NCI-H1092 (cell line): ENCODE data around the gene HDAC3.

Experiments used
- DNase-seq: peaks from one replicate; lab custom pipeline; 2025; lab: John Stamatoyannopoulos, UW

HDAC3 gene

DNA sequence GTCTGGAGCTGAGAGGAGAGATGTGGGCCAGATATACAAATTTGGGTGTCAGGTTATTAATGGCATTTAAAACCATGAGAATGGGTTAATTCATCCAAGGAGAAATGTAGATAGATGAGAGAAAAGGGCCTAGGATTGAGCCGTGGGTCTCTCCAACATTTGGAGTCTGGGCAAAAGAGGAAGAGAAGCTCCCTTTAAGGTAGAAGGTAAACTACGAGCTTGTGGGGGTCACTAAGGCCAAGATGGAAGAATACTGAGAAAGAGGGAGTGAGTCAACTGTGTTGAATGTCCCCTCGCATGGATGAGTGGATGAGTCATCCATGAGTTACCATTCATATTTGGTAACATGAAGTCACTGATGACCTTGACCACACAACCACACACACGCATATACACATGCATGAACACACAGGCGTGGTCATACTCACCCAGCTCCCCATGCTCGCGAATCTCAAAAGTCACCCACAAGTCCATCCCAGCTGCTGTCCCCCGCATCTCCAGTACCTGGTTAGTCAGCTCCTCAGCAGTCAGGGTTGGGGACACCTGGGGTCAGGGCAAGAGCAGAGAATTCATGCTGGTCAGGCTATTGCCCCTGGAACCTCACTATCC is 21.4 kb upstream of the HDAC3 start:
- no peak for DNase-seq

DNA sequence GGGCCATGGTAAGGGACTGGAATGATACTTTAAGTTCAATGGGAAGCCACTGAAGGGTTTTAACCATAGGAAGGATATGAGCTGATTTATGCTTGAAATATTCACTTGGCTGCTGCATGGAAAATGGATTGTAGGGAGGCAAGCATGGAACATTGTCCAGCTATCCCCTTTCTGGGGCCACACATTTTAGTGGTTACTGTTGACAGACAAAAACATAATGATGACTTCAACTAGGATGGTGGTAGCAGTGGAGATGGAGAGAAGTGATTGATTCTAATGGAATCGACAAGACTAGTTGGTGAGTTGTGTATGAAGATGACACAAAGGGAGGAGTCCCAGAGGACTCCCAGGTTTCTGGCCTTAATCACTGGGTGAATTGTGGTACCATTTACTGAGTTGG is 20.8 kb upstream of the HDAC3 start:
- DNase-seq, result no peak

DNA sequence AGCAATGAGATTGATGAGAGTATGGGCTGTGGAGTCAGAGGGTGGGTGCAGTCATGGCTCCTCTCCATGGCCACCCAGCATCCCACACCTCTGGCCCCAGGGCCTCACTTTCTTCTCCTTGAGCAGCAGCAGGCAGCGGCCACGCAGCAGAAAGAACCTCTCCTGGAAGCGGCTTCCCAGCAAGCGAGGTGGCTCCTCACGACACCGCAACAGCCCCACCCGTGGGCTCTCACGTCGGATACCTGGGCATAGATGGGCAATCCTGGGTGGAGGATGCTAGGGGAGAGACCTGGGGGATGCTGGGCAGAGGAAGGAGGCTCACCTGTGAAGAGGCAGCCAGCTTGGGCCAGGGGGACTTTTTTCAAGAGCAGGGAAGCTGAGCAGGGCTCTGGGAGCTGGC is 19.7 kb upstream of the HDAC3 start:
- DNase-seq, result no peak

DNA sequence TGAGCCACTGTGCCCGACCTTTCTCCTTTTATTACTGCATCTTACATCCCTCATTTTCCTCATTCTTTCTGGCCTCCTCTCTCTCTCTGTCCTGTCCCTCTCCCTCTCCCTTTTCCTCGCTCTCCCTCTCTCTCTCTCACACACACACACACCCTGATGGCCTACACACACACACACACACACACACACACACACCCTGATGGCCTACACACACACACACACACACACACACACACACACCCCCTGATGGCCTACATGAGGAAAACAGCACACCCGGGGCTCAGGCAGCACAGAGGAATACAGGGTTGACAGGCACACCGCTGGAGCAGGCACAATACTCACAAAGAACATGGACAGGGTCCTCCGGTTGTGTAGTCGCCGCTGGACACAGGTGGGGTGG is 18.4 kb upstream of the HDAC3 start:
- no peak for DNase-seq

DNA sequence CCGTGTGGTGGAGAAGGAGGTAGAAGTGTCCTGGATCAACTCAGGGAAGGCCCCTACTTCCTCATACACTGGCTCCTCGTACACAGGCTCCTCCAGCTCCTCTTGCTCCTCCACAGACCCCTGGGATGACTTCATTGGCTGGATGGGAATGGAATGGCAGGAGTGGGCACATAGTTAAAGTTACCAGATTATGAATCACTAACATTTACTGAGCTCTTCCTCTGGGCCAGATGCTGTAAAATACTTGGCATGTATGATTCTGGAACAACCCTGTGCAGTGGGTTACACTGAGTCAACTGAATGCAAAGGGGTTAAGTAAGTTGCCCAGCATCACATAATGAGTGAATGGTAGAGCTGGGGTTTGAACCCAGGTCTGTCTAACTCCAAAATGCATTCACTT is 17.6 kb upstream of the HDAC3 start:
- DNase-seq, result no peak

DNA sequence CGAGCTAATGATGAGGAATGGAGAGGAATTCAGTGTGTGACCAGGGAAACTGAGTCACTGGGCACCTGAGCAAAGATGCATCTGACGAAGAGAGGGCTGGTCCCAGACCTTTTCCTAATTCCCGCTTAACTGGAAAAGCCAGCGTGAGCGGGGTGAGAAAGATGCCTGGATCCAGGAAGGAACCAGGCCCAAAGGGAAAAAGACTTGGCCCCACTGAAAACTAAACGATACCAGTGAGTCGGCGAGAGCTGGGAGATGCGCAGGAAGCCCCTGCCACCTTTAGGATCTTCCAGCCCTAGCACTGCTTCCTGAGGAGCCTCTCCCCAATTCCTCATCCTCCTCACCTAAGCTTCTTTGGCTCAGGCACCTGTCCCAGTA is 15.1 kb upstream of the HDAC3 start:
- no peak for DNase-seq

DNA sequence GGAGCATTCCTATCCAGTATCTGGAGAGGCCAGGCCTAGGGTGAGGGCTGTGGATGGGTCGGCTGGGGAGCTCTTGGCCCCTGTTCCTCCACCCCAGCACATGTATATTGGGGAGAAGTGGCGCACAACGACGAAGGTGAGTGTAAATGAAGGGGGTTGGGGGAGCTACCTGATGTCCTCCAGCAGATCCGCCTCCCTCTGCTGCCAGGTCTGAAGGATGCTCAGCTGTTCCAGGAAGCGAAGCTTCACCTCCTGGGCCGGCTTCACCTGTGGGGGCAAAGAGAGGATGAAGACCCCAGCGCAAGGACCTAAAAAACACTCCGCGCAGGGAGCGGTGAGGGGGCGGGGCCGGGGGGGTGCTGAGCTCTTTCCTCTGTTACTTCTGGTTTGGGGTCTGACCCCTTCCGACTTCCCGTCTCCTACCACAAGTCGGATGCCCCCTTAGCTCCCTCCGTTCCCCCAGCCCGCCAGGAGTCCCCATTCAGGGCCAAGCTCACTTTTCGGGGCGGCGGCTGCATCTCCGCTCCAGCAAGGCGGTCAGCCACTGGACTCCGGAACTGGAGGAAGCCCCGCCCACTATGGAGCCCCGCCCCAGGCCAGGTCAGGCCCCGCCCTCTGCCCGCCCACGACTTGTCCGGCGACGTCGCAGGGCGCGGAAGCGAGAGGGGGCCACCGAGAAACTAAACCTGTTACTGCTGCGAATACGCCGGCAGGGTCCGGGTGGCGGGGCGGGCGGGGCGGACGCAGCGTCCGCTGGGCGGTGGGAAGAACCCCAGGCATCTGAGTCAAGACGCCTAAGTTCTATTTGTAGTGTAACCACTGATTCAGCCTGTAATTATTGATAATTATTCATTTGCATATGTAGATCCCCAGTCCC is 14.4 kb upstream of the HDAC3 start, which contains the start of gene FCHSD1:
FCHSD1 (minus strand) TSS at position 568 of the 877 bp plus-strand sequence; CDS start at position 518, 50 bp downstream.
- DNase-seq, result no peak

DNA sequence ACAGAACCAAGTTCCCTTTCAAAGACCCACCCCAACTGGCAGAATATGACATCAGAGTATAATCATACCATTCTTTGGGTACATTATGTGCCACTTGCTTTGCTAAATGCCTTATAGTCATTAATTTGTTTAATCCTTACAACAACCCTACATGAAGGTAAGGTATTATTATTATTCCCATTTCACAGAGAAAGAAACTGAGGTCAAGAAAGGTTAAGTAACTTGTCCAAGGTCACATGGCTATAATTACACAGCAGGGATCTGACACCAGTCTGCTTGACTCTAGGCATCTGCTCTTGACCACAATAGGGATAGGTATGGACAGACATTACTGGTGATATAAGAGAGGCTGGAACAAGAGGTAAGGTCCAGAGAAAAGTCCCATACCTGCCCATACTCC is 13.3 kb upstream of the HDAC3 start:
- DNase-seq, result no peak

DNA sequence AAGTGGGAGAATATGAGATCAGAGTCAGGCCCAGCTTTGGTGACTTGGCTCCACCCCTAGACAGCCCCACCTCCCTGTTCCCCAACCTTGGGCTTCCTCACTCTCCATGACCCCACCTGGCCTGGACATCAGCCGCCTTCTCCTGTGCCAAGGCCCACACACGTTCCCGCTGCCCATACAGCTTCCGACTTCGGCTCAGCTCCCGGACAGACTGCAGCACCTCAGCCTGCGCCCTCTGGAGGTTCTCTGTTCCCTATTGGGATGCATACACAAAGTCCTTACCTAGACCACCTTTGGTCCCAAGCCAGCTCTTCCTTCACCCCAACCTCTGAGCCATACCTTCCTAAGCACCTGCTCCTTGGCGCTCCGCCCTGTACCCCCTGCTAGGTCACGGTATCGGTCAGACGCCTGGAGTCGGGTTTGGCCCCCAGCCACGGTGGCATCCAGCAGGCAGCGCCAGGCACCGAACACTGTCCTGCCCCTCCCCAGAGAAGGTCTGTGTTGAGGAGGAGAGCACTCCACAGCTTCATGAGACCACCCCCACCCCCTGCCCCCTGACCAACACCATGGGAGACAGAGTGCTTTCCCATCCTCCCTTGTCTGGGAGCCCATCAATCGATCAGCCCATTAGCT is 12.5 kb upstream of the HDAC3 start:
- no peak for DNase-seq

DNA sequence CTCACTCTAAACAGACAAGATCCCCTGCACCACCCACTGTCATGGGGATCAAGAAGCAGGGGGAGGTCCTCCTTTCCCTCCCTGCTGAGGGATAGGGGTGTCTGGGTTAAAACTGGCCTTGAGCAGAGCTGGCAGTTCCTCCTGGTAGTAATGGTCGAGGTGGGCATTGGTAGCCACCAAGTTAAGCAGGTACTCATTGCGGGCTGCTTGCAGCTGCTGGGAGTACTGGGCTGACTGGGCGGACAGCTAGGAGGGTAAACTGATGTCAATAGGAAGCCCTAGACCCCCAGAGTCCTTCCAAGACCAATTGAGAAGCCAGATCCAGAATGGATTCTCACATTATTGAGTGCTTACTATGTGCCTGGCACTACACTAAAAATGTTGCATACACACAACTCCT is 11.2 kb upstream of the HDAC3 start:
- DNase-seq, result no peak

DNA sequence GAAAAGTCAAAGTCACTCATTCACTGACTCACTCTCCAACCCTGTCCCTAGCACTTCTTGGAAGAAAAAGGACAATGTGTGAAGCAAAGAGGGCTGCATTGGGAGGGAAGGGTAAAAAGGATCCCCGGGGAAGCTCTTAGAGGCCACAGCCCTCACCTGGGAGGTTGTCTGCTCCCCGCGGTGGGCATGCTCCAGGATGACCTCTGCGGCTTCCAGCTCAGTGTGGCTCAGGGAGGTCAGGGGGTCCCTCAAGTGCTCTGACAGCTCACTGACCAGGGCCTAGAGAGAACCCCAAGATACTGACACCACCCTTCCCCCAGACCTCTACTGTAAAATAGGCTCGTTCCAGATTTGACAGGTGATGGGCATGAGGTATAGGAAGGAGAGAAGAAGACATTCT is 10.6 kb upstream of the HDAC3 start:
- no peak for DNase-seq

DNA sequence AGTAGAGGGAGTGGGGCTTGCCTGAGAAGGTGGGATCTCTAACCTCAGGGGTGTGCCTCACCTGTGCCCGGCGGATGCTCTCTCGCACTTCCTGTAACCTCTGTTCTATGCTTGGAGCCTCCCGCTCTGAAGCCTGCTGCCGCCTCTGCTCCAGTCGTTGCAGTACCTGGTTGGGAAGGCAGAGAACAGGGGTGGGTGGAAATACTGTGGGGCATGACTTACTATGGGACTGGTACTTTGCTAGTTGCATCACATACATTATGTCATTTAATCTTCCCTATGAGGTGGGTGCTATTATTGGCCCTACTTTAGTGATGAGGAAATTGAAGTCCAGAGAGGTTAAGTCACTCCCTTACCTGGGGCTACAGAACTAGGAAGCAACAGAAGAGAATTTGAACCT is 9.4 kb upstream of the HDAC3 start:
- DNase-seq, result no peak

DNA sequence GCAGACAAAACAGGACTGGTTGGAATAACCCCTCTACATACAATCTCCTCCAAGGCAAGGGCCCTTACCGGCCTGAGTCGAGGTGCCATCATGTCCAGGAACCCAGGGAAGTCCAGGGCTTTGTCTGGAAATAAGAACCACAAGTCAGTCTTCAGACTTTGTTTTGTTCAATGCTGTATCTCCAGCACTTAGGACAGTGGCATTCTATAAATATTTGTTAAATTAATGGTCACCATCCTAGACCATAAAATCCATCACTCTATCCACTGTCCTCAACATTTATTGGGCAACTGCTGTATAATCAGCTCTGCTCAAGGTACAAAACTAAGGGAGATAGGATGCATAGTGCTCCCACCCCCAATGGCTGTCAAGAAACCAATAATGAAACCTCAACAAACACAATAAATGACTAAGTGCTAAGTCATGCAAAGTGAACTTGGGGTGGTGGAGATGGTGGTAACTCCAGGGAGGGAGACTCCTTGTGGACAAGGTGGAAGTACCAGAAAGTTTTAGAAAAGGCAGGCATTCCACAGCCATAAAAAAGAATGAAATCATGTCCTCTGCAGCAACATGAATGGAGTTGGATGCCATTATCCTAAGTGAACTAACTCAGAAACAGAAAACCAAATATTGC is 5.1 kb upstream of the HDAC3 start:
- no peak for DNase-seq

DNA sequence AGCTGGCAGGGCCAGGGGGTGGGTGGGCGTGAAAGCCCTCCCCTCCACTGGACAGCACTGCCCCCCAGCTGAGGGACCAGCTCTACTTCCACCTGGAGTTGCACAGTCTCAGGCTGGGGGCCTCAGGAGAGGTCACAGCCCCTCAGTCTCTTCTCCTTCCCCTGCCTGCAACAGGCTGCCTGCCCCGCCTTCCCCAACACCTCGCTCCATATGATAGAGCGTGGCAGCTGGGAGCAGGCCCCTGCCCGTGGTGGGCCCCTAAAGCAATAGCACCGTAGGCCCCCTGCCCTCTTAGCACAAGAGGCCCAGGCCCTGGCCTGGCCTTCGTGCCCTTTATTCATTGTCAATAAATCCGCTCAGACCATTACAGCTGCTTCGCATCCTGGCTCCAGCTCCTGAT is 4.0 kb upstream of the HDAC3 start:
- no peak for DNase-seq

DNA sequence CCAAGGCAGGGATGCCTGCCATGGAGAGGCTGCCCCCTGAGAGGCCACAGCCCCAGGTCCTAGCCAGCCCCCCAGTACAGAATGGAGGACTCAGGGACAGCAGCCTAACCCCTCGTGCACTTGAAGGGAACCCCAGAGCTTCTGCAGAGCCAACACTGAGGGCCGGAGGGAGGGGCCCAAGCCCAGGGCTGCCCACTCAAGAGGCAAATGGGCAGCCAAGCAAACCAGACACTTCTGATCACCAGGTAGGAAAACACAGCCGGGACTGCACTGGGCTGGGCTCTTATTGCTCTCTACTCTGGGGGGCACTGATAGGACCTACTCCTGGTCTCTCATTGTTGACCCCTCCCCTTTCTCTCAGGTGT is 3.4 kb upstream of the HDAC3 start:
- DNase-seq, result no peak

DNA sequence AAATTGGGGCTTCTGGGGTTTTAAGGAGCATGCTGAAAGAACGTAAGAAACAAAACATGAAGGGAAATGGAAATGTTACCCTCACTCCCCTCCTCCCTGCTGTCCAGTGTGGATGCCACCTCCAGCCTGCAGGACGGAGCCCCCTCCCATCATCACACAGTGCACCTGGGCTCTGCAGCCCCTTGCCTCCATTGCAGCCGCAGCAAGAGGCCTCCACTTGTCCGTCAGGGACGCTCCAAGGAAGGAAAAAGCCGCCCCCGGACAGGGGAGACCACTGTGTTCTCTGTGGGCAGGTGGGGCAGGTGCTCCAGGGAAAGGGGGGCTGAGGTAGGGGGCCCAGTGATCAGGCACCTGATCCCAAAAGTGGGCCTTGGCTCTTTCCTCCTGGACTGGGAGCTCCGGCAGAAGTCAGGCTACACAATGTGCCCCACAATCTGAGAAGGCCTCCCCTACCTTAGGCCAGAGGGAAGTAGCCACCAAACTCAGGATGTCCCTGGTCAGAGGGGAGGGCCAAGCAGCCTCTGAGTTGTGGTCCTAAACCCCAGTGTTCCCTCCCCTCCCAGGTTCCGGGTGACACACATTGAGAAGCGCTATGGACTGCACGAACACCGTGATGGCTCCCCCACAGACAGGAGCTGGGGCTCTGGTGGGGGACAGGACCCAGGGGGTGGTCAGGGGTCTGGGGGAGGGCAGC is 2.9 kb upstream of the HDAC3 start:
- no peak for DNase-seq

DNA sequence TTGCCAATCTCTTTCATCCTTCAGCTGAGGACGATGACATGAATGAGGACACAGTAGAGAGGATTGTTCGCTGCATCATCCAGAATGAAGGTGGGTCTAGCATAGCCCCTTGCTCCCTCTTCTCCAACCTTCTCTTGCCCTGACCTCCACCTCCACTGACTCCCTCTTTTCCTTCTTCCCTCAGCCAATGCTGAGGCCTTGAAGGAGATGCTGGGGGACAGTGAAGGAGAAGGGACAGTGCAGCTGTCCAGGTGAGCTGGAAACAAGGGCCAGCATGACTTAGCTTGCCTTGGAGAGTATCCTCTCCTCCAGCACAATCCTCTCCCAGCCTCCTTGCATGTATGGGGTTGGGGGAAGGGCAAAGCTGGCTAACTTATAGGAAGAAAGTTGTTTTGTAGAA is 2.1 kb upstream of the HDAC3 start:
- DNase-seq, result no peak

DNA sequence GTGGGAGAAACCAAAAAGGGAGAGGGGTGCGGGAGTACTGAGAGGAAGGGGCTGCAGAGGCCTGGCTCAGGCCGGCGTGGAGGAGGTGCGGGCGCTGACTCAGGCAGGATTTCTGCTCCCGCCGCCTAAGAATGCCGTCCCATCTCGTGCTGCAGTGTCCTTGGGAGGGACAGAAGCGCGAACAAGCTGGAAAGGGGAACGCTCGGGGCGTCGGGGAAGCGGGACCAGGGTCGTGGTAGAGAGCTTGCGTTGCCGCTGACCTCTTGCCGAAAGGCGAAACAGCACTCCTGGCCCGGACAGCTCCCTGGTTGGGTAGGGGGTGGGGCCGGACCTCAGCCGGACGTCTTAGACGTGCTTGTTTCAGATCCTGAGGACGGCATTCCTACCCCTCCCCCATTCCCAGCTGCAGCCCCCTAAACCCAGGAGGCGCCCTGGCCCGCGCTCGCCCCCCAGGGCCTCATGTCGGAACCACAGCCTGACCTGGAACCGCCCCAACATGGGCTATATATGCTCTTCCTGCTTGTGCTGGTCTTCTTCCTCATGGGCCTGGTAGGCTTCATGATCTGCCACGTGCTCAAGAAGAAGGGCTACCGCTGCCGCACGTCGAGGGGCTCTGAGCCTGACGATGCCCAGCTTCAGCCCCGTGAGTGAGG is 1.2 kb upstream of the HDAC3 start:
- DNase-seq, result no peak

DNA sequence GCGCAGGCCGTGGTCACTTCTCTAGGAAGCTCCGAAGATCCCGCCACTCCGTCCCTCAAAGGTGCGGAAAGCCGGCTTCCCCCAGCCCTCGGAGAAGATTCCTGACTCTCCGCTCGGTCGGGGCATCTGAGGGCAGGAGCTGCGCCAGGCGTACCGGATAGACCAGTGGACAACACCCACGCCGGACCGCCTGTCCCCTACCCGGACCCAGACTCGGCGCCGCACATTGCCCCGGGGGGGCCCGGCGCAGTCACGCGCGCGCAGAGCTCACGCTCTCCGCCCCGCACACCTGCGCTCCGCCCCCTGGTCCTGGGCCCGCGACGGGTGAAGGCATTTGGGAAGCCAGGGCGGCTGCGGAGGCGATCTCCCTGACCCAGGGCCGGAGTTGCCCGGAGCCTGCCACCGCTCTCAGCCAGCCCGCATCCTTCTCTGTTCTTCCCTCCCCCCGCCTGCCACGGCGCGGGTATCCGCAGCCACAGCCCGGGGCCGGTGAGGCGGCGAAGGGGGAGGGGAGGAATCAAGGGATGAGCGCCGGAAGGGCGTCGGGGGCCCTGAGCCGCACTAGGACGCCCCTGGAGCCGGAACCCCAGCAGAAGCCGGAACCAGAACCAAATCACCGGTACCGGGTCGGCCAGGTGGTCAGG is 596 bp upstream of the HDAC3 start:
- no peak for DNase-seq

DNA sequence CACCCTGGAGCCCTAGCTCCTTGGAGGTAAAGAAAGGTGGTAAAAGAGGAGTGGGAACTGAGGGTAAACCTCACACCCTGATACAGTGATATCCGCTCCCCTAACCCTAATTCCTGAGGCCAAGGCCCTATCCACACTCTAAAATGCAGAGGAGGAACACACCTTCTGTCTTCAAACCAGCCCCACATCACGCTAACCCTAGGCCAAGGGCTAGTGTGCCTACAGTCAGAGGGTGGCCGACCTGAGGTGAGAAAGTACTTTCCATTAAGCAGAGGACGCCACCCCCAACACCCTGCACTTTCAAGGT is 590 bp downstream of the HDAC3 start:
- DNase-seq, result no peak

DNA sequence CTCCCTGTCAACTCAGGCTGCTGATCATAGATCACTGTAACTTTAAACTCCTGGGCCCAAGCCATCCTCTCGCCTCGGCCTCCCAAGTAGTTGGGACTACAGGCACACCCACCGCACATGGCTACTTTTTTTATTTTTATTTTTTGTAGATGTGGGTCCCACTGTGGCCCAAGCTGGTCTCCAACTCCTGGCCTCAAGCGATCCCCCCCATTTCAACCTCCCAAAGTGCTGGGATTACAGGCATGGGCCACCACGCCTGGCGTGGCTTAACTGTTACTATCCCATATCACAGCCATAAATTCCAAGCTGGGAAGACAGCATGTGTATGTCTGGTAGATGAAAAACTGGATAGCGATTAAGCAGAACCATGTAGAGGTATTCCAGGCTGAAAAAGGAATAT is 1.0 kb downstream of the HDAC3 start:
- DNase-seq, result no peak
